Mesenchymal stem cell (in vitro differentiated cells and primary cell): ENCODE data around the gene PSAT1.

ENCODE experiments used
- DNase-seq: peaks from one replicate; pipeline ENCODE4 v3.0.0-alpha.2; 2013
- H2AFZ ChIP-seq: one replicate; pipeline ENCODE4 v1.6.1; 2013; ENCODE audit warnings: low read depth, mild to moderate bottlenecking, control low read depth, inconsistent platforms, low read length, moderate library complexity
- H2AK5ac ChIP-seq: 2 replicates; pipeline ENCODE4 v1.6.1; 2013; ENCODE audit warnings: low read length, moderate library complexity, mild to moderate bottlenecking, inconsistent platforms; ENCODE audit not compliant: severe bottlenecking
- H2BK120ac ChIP-seq: one replicate; pipeline ENCODE4 v1.6.1; 2013; ENCODE audit warnings: low read depth, mild to moderate bottlenecking, inconsistent platforms, low read length, moderate library complexity
- H2BK12ac ChIP-seq, 2 experiments: one replicate each; pipeline ENCODE4 v1.6.1; 2013; ENCODE audit warnings: inconsistent platforms in 2 of 2, low read length in 2 of 2, mild to moderate bottlenecking in 2 of 2, moderate library complexity in 2 of 2, control low read depth in 1 of 2
- H2BK15ac ChIP-seq: one replicate; pipeline ENCODE4 v1.6.1; 2013; ENCODE audit warnings: mild to moderate bottlenecking, low read depth, inconsistent platforms; ENCODE audit not compliant: poor library complexity, severe bottlenecking
- H2BK5ac ChIP-seq: 2 replicates; pipeline ENCODE4 v1.6.1; 2013; ENCODE audit warnings: low read depth, mild to moderate bottlenecking, low read length, control low read depth, inconsistent platforms; ENCODE audit not compliant: poor library complexity, severe bottlenecking
- H3K14ac ChIP-seq, 2 experiments: one replicate each; pipeline ENCODE4 v1.6.1; 2013; ENCODE audit warnings: inconsistent platforms in 2 of 2, low read length in 2 of 2, control low read depth in 1 of 2, mild to moderate bottlenecking in 1 of 2, moderate library complexity in 1 of 2
- H3K18ac ChIP-seq, 2 experiments: one replicate each; pipeline ENCODE4 v1.6.1; 2013; ENCODE audit warnings: inconsistent platforms in 2 of 2, low read length in 2 of 2, control low read depth in 1 of 2, low read depth in 1 of 2, mild to moderate bottlenecking in 1 of 2
- H3K23ac ChIP-seq, 2 experiments: one replicate each; pipeline ENCODE4 v1.6.1; 2013; ENCODE audit warnings: inconsistent platforms in 2 of 2, low read length in 2 of 2, mild to moderate bottlenecking in 2 of 2, moderate library complexity in 2 of 2, control low read depth in 1 of 2
- H3K27ac ChIP-seq: 2 replicates; pipeline ENCODE4 v1.5.1; 2013; ENCODE audit warnings: mild to moderate bottlenecking, moderate library complexity, low read length, control low read depth, inconsistent platforms; ENCODE audit not compliant: poor library complexity, severe bottlenecking
- H3K27me3 ChIP-seq, 2 experiments: 2 replicates each; pipeline versions ENCODE4 v1.6.1 to v1.7.0; 2013; ENCODE audit warnings: low read length in 2 of 2, mild to moderate bottlenecking in 2 of 2, moderate library complexity in 2 of 2, control low read depth in 1 of 2, inconsistent platforms in 1 of 2; ENCODE audit not compliant: control insufficient read depth in 1 of 2, insufficient read depth in 1 of 2
- H3K36me3 ChIP-seq, 2 experiments: 2 replicates each; pipeline versions ENCODE4 v1.6.1 to v1.7.0; 2013; ENCODE audit warnings: low read length in 2 of 2, control low read depth in 1 of 2, inconsistent platforms in 1 of 2, low read depth in 1 of 2, mild to moderate bottlenecking in 1 of 2; ENCODE audit not compliant: insufficient read depth in 2 of 2, control insufficient read depth in 1 of 2
- H3K4ac ChIP-seq, 2 experiments: one replicate each; pipeline ENCODE4 v1.6.1; 2013; ENCODE audit warnings: inconsistent platforms in 2 of 2, low read length in 2 of 2, mild to moderate bottlenecking in 2 of 2, moderate library complexity in 2 of 2, control low read depth in 1 of 2, low read depth in 1 of 2
- H3K4me1 ChIP-seq: 2 replicates; pipeline ENCODE4 v1.6.1; 2013; ENCODE audit warnings: low read depth, low read length, control low read depth; ENCODE audit not compliant: control insufficient read depth, insufficient read depth
- H3K4me2 ChIP-seq: 2 replicates; pipeline ENCODE4 v1.6.1; 2013; ENCODE audit warnings: low read length, mild to moderate bottlenecking, inconsistent platforms; ENCODE audit not compliant: poor library complexity, severe bottlenecking
- H3K4me3 ChIP-seq, 2 experiments: 2 replicates each; pipeline versions ENCODE4 v1.5.1 to v1.7.0; 2013; ENCODE audit warnings: low read length in 2 of 2, mild to moderate bottlenecking in 2 of 2, control low read depth in 1 of 2, low read depth in 1 of 2; ENCODE audit not compliant: insufficient read depth in 1 of 2
- H3K79me1 ChIP-seq: replicated peaks from 2 replicates; pipeline ENCODE4 v1.6.1; 2013; ENCODE audit warnings: mild to moderate bottlenecking, control low read depth, low read length, inconsistent platforms; ENCODE audit not compliant: poor library complexity, severe bottlenecking
- H3K9ac ChIP-seq: 2 replicates; pipeline ENCODE4 v1.7.0; 2013; ENCODE audit warnings: mild to moderate bottlenecking, low read length, moderate library complexity
- H3K9me3 ChIP-seq: 2 replicates; pipeline ENCODE4 v1.7.0; 2013; ENCODE audit warnings: mild to moderate bottlenecking, low read length; ENCODE audit not compliant: control insufficient read depth
- H4K8ac ChIP-seq: one replicate; pipeline ENCODE4 v1.6.1; 2013; ENCODE audit warnings: inconsistent platforms, mild to moderate bottlenecking, low read length, moderate library complexity
- H4K91ac ChIP-seq: one replicate; pipeline ENCODE4 v1.6.1; 2013; ENCODE audit warnings: mild to moderate bottlenecking, low read length, inconsistent platforms
- WGBS: methylation state at CpG from one replicate; pipeline ENCODE4 v1.1.7; 2013; ENCODE audit warnings: mixed read lengths; 5-methylcytosine and 5-hydroxymethylcytosine counted together

Gene PSAT1

DNA sequence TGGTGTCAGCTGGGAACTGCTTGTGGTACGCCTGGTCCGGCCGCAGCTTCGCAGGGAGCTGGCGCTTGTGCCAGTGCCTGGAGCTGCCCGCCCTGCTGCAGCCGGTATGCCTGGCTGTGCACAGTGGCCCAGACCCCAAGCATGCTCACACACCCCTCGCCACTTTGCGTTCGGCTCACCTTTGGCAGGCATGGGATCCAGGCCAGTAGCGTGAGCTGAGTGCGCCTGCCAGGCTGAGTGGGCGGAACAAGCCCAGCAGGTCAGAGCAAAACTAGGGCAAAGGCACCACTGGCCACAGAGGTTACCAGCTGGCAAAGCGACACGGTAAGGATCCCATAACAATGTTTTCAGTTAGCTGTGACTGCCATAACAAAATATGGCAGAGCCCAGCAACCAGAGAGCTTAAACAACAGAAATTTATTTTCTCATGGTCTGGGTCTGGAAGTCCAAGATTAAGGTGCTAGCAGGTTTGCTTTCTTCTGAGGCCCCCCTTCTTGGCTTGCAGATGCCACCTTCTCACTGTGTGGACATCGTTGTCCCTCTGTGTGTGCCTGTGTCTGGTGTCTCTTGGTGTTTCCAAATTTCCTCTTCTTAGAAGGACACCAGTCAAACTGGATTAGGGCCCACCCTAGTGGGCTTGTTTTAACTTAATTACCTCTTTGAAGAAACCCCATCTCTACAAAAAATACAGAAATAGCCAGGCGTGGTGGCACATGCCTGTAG is 61.6 kb downstream of the PSAT1 start:
- WGBS = 95% methylated on average over 17 of the region's 17 CpGs
- no peak overlapping the region for H3K9ac ChIP-seq
- no peak overlapping the region for H3K27ac ChIP-seq
- H3K27me3 ChIP-seq = peaks cover 0 to 6% of the 10 kb centered on the region in 2 experiments
- no peak overlapping the region for H2AK5ac ChIP-seq
- no peak for DNase-seq
- no peaks in the 10 kb centered on the region for H3K79me1 ChIP-seq
- H3K23ac ChIP-seq = no peak overlapping the region
- peaks cover 0 to 4% of the 10 kb centered on the region in 2 experiments for H3K36me3 ChIP-seq
- no peak overlapping the region for H2BK12ac ChIP-seq
- no peaks in the 10 kb centered on the region for H3K9me3 ChIP-seq
- no peak overlapping the region for H3K18ac ChIP-seq
- peak overlapping the region in 1 of 2 experiments; percentile 26 for H3K4me3 ChIP-seq
- H3K14ac ChIP-seq = no peak overlapping the region
- no peak overlapping the region for H3K4me2 ChIP-seq
- no peak overlapping the region for H2BK120ac ChIP-seq
- H2BK5ac ChIP-seq = no peak overlapping the region
- no peak overlapping the region for H3K4ac ChIP-seq
- no peak overlapping the region for H2BK15ac ChIP-seq
- no peak overlapping the region for H4K91ac ChIP-seq
- peaks cover 4% of the 10 kb centered on the region for H3K4me1 ChIP-seq
- no peak overlapping the region for H2AFZ ChIP-seq
- H4K8ac ChIP-seq = no peak overlapping the region

DNA sequence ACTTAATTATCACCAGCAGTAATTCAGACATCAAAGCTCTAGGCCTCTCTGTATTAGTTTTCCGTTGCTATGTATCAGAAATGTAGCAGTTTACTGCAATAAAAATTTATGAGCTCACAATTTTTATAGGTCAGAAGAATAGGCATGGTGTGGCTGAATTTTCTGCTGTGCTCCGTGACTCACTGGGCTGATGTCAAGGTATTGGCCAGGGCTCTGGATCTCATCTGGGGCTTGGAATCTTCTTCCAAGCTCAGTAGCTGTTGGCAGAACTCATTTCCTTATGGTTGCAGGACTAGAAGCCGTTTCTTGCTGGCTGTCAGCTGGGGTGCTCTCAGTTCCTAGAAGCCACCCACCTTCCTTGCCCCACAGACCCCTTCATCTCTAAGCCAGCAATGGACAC is 66.3 kb downstream of the PSAT1 start:
- H3K9ac ChIP-seq = peak overlapping the region; percentile 55
- peak overlapping the region; percentile 23 for H2AK5ac ChIP-seq
- H3K9me3 ChIP-seq = no peaks in the 10 kb centered on the region
- no peak overlapping the region for H2BK120ac ChIP-seq
- peaks cover 7% of the 10 kb centered on the region for H3K4me1 ChIP-seq
- H2BK5ac ChIP-seq = no peak overlapping the region
- H3K27ac ChIP-seq = no peak overlapping the region
- H4K8ac ChIP-seq = no peak overlapping the region
- no peaks in the 10 kb centered on the region for H3K79me1 ChIP-seq
- peaks cover 0 to 6% of the 10 kb centered on the region in 2 experiments for H3K27me3 ChIP-seq
- H2AFZ ChIP-seq = no peak overlapping the region
- no peak overlapping the region for H3K4me2 ChIP-seq
- H2BK12ac ChIP-seq = no peak overlapping the region
- peak overlapping the region in 1 of 2 experiments; percentile 20 for H3K4me3 ChIP-seq
- WGBS = 90% methylated on average over 3 of the region's 3 CpGs
- no peak overlapping the region for H2BK15ac ChIP-seq
- H3K36me3 ChIP-seq = peaks cover 0 to 2% of the 10 kb centered on the region in 2 experiments
- H3K23ac ChIP-seq = no peak overlapping the region
- DNase-seq = no peak
- H4K91ac ChIP-seq = no peak overlapping the region
- H3K14ac ChIP-seq = no peak overlapping the region
- H3K18ac ChIP-seq = no peak overlapping the region
- H3K4ac ChIP-seq = no peak overlapping the region

DNA sequence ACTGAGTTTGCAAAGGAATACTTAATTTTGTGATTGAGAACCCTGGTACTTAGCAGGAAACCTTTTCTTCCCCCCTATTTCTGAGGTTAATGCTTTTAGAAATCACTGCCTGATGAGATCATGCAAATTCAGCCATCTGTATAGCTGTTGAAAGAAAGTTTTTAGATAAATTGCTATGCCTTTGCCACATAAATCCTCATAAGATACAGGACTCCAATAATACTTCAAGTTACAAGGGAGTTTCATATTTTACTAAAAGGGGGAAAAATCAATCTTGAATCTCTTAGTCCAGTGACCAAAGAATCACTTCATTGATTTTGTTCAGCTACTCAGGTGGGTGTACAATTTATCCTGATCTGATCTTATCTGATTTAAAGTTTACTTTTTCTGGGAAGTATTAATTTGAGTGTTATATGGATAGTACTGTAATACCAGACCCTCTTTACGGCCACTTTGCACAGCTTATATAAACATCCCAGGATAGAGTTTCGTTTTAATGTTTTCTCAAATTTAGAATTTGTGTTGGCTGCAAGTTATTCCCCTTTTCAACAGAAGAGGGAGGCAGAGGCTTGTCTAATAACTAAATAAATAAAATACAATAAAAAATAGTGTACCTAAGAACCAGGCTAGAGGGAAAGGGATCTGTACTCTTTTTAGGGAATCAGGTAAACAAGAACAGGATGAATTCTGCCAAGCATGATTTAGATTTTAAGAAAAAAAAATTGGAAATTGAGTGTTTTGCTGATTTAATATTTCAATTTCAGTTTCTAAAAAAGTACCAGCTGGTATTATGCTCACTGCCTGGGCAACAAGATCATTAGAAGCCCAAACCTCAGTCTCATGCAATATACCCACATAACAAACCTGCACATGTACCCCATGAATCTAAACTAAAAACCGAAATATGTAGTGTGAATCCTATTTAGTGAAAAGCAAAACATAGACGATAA is 69.1 kb downstream of the PSAT1 start:
- H4K8ac ChIP-seq = no peak overlapping the region
- H3K27ac ChIP-seq = peak overlapping the region; percentile 16
- H2BK15ac ChIP-seq = no peak overlapping the region
- peaks cover 0 to 13% of the 10 kb centered on the region in 2 experiments for H3K27me3 ChIP-seq
- no peak overlapping the region for H3K4ac ChIP-seq
- no peak overlapping the region for H3K4me3 ChIP-seq
- no peak overlapping the region for H3K23ac ChIP-seq
- DNase-seq = peak; percentile 35
- H3K36me3 ChIP-seq = no peaks in the 10 kb centered on the region
- H2BK5ac ChIP-seq = no peak overlapping the region
- no peak overlapping the region for H2AFZ ChIP-seq
- no peak overlapping the region for H4K91ac ChIP-seq
- no peak overlapping the region for H2AK5ac ChIP-seq
- no peak overlapping the region for H3K4me2 ChIP-seq
- H3K9ac ChIP-seq = no peak overlapping the region
- H3K14ac ChIP-seq = no peak overlapping the region
- H3K9me3 ChIP-seq = no peaks in the 10 kb centered on the region
- no CpG with 5 or more reads among the region's 4 CpGs for whole genome bisulfite sequencing
- peaks cover 6% of the 10 kb centered on the region for H3K4me1 ChIP-seq
- H3K79me1 ChIP-seq = no peaks in the 10 kb centered on the region
- no peak overlapping the region for H2BK12ac ChIP-seq
- no peak overlapping the region for H2BK120ac ChIP-seq
- H3K18ac ChIP-seq = no peak overlapping the region

DNA sequence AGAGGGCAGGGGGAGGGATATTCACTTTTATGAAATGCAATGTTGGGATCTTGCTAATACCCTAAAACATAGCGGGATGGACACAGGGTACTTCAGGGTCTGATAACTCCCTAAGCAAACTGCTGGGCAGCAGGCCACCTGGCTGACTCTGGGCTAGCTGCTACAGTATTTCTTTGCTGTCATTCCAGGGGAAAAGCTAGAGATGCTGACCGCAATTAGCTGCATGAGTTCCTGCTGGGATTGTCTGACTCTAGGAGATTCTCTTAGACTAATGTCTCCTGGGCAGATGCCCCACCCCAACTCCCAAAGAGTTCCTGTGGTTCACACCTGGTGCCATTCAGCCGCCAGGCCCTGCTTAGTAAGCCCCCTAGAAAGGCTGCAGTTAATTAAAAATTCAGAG is 69.9 kb downstream of the PSAT1 start:
- H3K36me3 ChIP-seq = no peaks in the 10 kb centered on the region
- H3K79me1 ChIP-seq = no peaks in the 10 kb centered on the region
- no peak overlapping the region for H2AK5ac ChIP-seq
- H3K4me1 ChIP-seq = peaks cover 6% of the 10 kb centered on the region
- no peak overlapping the region for H4K91ac ChIP-seq
- H4K8ac ChIP-seq = no peak overlapping the region
- WGBS = 93% methylated on average over 3 of the region's 3 CpGs
- no peak overlapping the region for H3K14ac ChIP-seq
- DNase-seq = no peak
- peaks cover 0 to 13% of the 10 kb centered on the region in 2 experiments for H3K27me3 ChIP-seq
- H2BK5ac ChIP-seq = no peak overlapping the region
- H2AFZ ChIP-seq = no peak overlapping the region
- H3K4ac ChIP-seq = no peak overlapping the region
- no peak overlapping the region for H2BK12ac ChIP-seq
- no peak overlapping the region for H3K23ac ChIP-seq
- no peak overlapping the region for H2BK15ac ChIP-seq
- no peak overlapping the region for H3K4me2 ChIP-seq
- no peak overlapping the region for H2BK120ac ChIP-seq
- H3K9ac ChIP-seq = no peak overlapping the region
- H3K9me3 ChIP-seq = no peaks in the 10 kb centered on the region
- peak overlapping the region; percentile 38 for H3K27ac ChIP-seq
- H3K4me3 ChIP-seq = no peak overlapping the region
- H3K18ac ChIP-seq = no peak overlapping the region
